ENCODE results near the gene ACBD6.

Gene ACBD6

GRCh38 chr1:180343921-180344769 is 158.2 kb downstream of the ACBD6 start:
- no peaks in the 10 kb centered on the region for H3K9me3 Mint-ChIP-seq
- H3K4me1 Mint-ChIP-seq (ENCODE audit: low read depth): peaks cover 23% of the 10 kb centered on the region
- no peaks in the 10 kb centered on the region for H3K27me3 Mint-ChIP-seq
- no peak overlapping the region for H3K4me3 Mint-ChIP-seq
- peak overlapping the region; percentile 4 for H3K27ac Mint-ChIP-seq
- H3K36me3 Mint-ChIP-seq (ENCODE audit: low read depth): peaks cover 10% of the 10 kb centered on the region
- intact Hi-C loops (cut with micrococcal nuclease): no loop called here

- Mint-ChIP-seq H3K4me1 (ENCODE audit: low read depth) (no peaks in the 10 kb centered on the region), H3K36me3 (ENCODE audit: low read depth) (peaks cover 27% of the 10 kb centered on the region), H3K9me3 (peaks cover 41% of the 10 kb centered on the region), H3K4me3 (no peak overlapping the region), H3K27me3 (no peaks in the 10 kb centered on the region), H3K27ac (no peak overlapping the region)
- intact Hi-C loops (cut with micrococcal nuclease): no loop called here
Observed at GRCh38 chr1:180327089-180327488, 175.3 kb downstream of the ACBD6 start.

- Mint-ChIP-seq H3K27ac (no peak overlapping the region), H3K36me3 (ENCODE audit: low read depth) (peaks cover 10% of the 10 kb centered on the region), H3K4me1 (ENCODE audit: low read depth) (peaks cover 8% of the 10 kb centered on the region), H3K9me3 (no peaks in the 10 kb centered on the region), H3K27me3 (no peaks in the 10 kb centered on the region), H3K4me3 (no peak overlapping the region)
- intact Hi-C loops (cut with micrococcal nuclease): no loop called here
Observed at GRCh38 chr1:180312926-180313325, 189.5 kb downstream of the ACBD6 start.

GRCh38 chr1:180311011-180311730 is 191.2 kb downstream of the ACBD6 start:
- H3K27me3 Mint-ChIP-seq: no peaks in the 10 kb centered on the region
- H3K4me3 Mint-ChIP-seq: no peak overlapping the region
- H3K36me3 Mint-ChIP-seq (ENCODE audit: low read depth): peaks cover 13% of the 10 kb centered on the region
- H3K27ac Mint-ChIP-seq: no peak overlapping the region
- intact Hi-C loops (cut with micrococcal nuclease): no loop called here
- peaks cover 8% of the 10 kb centered on the region for H3K4me1 Mint-ChIP-seq (ENCODE audit: low read depth)
- H3K9me3 Mint-ChIP-seq: no peaks in the 10 kb centered on the region

DNA sequence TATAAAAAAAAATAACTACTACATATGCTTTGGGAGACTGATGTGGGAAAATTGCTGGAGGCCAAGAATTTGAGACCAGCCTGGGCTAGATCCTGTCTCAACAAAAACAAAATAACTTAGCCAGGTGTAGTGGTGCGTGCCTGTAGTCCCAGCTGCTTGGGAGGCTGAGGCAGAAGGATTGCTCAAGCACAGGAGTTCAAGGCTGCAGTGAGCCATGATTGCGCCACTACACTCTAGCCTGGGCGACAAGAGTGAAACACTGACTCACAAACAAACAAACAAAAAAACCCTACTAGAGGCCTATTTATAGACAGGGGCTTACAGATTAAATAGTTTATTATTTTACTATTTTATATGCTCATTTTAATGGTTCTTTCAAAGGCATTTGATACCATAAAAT is 192.3 kb downstream of the ACBD6 start:
- no peak overlapping the region for H3K4me3 Mint-ChIP-seq

DNA sequence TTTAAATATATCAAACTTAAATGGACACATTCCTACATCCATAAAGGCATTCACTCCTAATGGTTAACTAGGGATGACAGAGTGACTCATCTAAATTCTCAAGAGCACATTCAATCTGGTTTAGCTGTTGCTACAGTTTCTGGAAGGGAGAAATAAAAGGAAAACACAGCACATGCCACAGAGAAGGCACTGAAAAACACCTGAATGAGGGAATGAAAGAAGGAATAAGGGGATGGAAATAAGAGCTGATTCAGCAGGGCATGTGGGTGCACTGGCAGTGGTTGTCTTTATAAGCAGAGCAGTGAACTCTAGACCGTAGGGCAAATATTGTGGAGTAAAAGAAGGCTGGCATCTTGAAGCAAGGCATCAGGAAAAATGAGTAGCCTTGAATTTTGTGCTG is 193.0 kb downstream of the ACBD6 start:
- Mint-ChIP-seq H3K9me3 (no peaks in the 10 kb centered on the region), H3K27me3 (no peaks in the 10 kb centered on the region), H3K4me1 (ENCODE audit: low read depth) (peaks cover 8% of the 10 kb centered on the region), H3K27ac (no peak overlapping the region), H3K36me3 (ENCODE audit: low read depth) (peaks cover 13% of the 10 kb centered on the region), H3K4me3 (no peak overlapping the region)
- intact Hi-C loops (cut with micrococcal nuclease): no loop called here

More for the DNA sequence above, 192.3 kb downstream of the ACBD6 start:
- intact Hi-C loops (cut with micrococcal nuclease): no loop called here
- H3K36me3 Mint-ChIP-seq (ENCODE audit: low read depth): peaks cover 13% of the 10 kb centered on the region
- peaks cover 8% of the 10 kb centered on the region for H3K4me1 Mint-ChIP-seq (ENCODE audit: low read depth)
- H3K27ac Mint-ChIP-seq: no peak overlapping the region
- H3K27me3 Mint-ChIP-seq: no peaks in the 10 kb centered on the region
- no peaks in the 10 kb centered on the region for H3K9me3 Mint-ChIP-seq

DNA sequence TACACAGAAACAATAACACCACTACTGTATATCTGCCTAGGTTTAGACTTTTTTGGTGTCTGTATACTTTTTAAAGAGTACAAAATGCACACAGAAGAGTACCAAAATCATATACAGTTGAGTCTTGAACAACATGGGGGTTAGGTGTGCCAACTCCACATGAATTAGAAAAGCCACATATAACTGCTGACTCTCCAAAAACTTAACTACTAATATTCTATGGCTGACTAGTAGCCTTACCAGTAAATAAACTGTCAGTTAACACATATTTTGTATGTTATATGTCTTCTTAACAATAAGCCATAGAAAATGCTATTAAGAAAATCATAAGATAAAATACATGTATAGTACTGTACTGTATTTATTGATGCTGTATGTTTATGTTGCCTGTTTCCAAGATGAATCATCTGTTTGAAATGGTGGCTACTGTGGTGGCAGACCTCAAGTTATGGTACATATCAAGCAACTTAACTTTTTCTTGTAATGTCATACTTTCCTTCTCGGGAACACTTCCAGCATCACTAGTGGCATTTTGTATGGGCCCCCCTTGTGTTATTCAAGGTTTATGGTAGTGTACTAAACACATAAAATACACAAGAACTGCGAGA is 201.1 kb downstream of the ACBD6 start:
- no peak overlapping the region for H3K27ac Mint-ChIP-seq
- intact Hi-C loops (cut with micrococcal nuclease): no loop called here
- H3K4me1 Mint-ChIP-seq (ENCODE audit: low read depth): peaks cover 13% of the 10 kb centered on the region

DNA sequence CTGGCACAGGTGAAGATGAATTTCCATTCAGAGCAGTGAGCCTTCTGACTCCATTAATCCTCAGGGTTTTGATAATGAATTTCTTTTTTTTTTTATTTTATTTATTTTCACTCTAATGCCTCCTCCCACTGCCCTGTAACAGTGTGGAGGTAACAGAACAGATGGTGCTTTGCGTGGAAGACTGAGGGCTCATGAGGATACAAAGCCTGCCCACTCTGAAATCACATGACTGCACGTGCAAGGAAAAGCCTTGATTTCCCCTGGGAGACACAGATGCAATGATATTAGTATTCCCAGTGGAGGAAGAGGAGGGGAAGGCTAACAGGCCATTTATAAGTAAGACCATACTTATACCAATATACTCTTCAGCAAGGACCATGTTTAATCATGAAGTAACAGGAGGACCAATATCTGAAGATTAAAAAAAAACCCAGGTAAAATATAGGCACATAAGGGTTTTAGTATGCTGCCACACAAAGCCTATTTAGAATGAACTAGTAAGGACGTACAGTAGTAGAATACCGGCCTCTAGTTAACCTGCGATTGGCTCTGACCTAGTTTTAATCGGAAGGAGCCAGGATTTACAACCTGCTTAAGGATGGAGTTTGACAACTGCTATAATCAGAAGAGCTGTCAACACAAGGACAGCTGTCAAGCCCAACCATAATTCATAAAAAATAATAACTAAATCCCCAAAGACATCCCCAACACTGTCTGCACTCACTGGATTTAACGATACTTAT is 202.7 kb downstream of the ACBD6 start:
- Mint-ChIP-seq H3K9me3 (no peaks in the 10 kb centered on the region), H3K27me3 (no peaks in the 10 kb centered on the region), H3K27ac (no peak overlapping the region), H3K36me3 (ENCODE audit: low read depth) (peaks cover 11% of the 10 kb centered on the region), H3K4me1 (ENCODE audit: low read depth) (peaks cover 25% of the 10 kb centered on the region), H3K4me3 (no peak overlapping the region)
- intact Hi-C loops (cut with micrococcal nuclease): no loop called here

More for the DNA sequence above, 201.1 kb downstream of the ACBD6 start:
- Mint-ChIP-seq H3K27me3 (no peaks in the 10 kb centered on the region), H3K9me3 (no peaks in the 10 kb centered on the region), H3K36me3 (ENCODE audit: low read depth) (no peaks in the 10 kb centered on the region), H3K4me3 (no peak overlapping the region)

- Mint-ChIP-seq H3K36me3 (ENCODE audit: low read depth) (peaks cover 23% of the 10 kb centered on the region), H3K4me1 (ENCODE audit: low read depth) (peaks cover 31% of the 10 kb centered on the region), H3K27me3 (no peaks in the 10 kb centered on the region), H3K4me3 (no peak overlapping the region), H3K9me3 (peaks cover 8% of the 10 kb centered on the region), H3K27ac (no peak overlapping the region)
- intact Hi-C loops (cut with micrococcal nuclease): no loop called here
Observed at GRCh38 chr1:180295999-180296398, 206.4 kb downstream of the ACBD6 start.

DNA sequence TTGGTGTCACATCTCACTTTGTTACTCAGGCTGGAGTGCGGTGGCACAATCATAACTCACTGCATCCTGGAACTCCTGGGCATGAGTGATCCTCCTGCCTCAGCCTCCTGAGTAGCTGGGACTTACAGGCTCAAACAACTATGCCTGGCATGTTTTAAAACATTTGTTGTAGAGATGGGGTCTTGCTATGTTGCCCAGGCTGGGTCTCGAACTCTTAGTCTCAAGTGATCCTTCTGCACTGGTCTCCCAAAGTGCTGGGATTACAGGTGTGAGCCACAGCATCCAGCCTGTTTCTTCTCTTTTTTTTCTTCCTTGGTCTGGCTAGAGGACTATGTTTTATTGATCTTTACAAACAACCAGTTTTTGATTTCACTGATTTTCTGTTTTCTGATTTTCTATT is 207.7 kb downstream of the ACBD6 start:
- Mint-ChIP-seq H3K36me3 (ENCODE audit: low read depth) (peaks cover 23% of the 10 kb centered on the region), H3K27me3 (no peaks in the 10 kb centered on the region), H3K9me3 (peaks cover 8% of the 10 kb centered on the region), H3K4me3 (no peak overlapping the region), H3K4me1 (ENCODE audit: low read depth) (peaks cover 40% of the 10 kb centered on the region), H3K27ac (no peak overlapping the region)
- intact Hi-C loops (cut with micrococcal nuclease): no loop called here

- Mint-ChIP-seq H3K9me3 (peaks cover 8% of the 10 kb centered on the region), H3K27ac (peak overlapping the region; percentile 62)
- intact Hi-C loops (cut with micrococcal nuclease): no loop called here
Observed at GRCh38 chr1:180291004-180291403, 211.4 kb downstream of the ACBD6 start.

GRCh38 chr1:180290265-180291001 is 211.9 kb downstream of the ACBD6 start:
- H3K36me3 Mint-ChIP-seq (ENCODE audit: low read depth): peaks cover 23% of the 10 kb centered on the region
- no peaks in the 10 kb centered on the region for H3K27me3 Mint-ChIP-seq
- peaks cover 46% of the 10 kb centered on the region for H3K4me1 Mint-ChIP-seq (ENCODE audit: low read depth)
- H3K27ac Mint-ChIP-seq: peak overlapping the region; percentile 62
- peaks cover 8% of the 10 kb centered on the region for H3K9me3 Mint-ChIP-seq
- H3K4me3 Mint-ChIP-seq: no peak overlapping the region
- intact Hi-C loops (cut with micrococcal nuclease): no loop called here

More at GRCh38 chr1:180291004-180291403, 211.4 kb downstream of the ACBD6 start:
- Mint-ChIP-seq H3K36me3 (ENCODE audit: low read depth) (peaks cover 29% of the 10 kb centered on the region), H3K4me3 (no peak overlapping the region), H3K4me1 (ENCODE audit: low read depth) (peaks cover 49% of the 10 kb centered on the region), H3K27me3 (no peaks in the 10 kb centered on the region)

DNA sequence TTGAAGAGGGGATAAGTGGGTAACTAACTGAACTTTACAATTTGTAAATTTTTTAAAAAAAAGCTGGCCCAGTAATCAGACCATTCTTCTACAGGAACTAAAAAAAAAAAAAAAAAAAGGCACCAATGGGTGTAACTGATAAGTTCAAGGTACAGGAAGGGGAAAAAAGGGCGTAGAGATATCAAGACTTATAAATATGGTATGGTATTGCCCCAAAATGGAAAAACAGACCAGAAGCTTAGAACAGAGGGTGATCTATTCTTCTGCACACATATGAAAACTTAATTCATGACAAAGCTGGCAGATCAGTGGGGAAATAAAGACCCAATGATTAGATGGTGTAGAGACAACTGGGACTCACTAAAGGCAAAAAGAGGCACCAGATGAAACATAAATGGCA is 213.4 kb downstream of the ACBD6 start:
- Mint-ChIP-seq H3K4me3 (no peak overlapping the region), H3K4me1 (ENCODE audit: low read depth) (peaks cover 39% of the 10 kb centered on the region), H3K27ac (peak overlapping the region; percentile 86), H3K27me3 (no peaks in the 10 kb centered on the region), H3K36me3 (ENCODE audit: low read depth) (peaks cover 23% of the 10 kb centered on the region), H3K9me3 (peaks cover 8% of the 10 kb centered on the region)
- intact Hi-C loops (cut with micrococcal nuclease): no loop called here
